Measurements from ENCODE around the gene ALG2.

ALG2 gene

GRCh38 chr9:99193466-99193821, 28.3 kb downstream of the ALG2 start (continued):
- TF ChIP-seq PATZ1 (tag by site-specific recombination; IDR thresholded peaks at IDR 0.05): no peak

- TF ChIP-seq ZNF324 (tag by site-specific recombination; IDR thresholded peaks at IDR 0.05) (no peak), KLF7 (tag by site-specific recombination; IDR thresholded peaks at IDR 0.05; ENCODE audit: borderline replicate concordance) (no peak), ELK4 (IDR thresholded peaks at IDR 0.05; ENCODE audit: borderline replicate concordance, low read depth, low read length) (no peak), ZNF146 (tag by site-specific recombination; IDR thresholded peaks at IDR 0.05) (no peak), ZNF670 (tag by site-specific recombination; IDR thresholded peaks at IDR 0.05; ENCODE audit: low read depth) (no peak), ZNF830 (tag by site-specific recombination; IDR thresholded peaks at IDR 0.05; ENCODE audit: low read depth) (no peak), ZNF341 (tag by site-specific recombination; IDR thresholded peaks at IDR 0.05; ENCODE audit: low read depth) (no peak), ZNF174 (tag by site-specific recombination; IDR thresholded peaks at IDR 0.05) (no peak), ZNF560 (tag by site-specific recombination; IDR thresholded peaks at IDR 0.05; ENCODE audit: borderline replicate concordance) (no peak), ZBTB20 (tag by site-specific recombination; IDR thresholded peaks at IDR 0.05) (no peak), ZNF837 (tag by site-specific recombination; IDR thresholded peaks at IDR 0.05) (no peak), ZNF121 (tag by site-specific recombination; IDR thresholded peaks at IDR 0.05) (no peak), ZNF624 (tag by site-specific recombination; IDR thresholded peaks at IDR 0.05) (no peak), ZEB2 (tag by site-specific recombination; IDR thresholded peaks at IDR 0.05) (no peak)
- H3K9me3 ChIP-seq (ENCODE audit: control insufficient read depth, insufficient read depth, low read depth, low read length): no peaks in the 10 kb centered on the region
- CTCF ChIA-PET: interaction anchor here (1.2 kb wide), 1 partner anchor 8 kb away, joined by 7 read pairs; no protein-coding TSS in a partner anchor
- H3K4me1 ChIP-seq (ENCODE audit: control insufficient read depth, insufficient read depth, low read length): no peaks in the 10 kb centered on the region
- POLR2A ChIA-PET: no interaction called here
- no peak overlapping the region for H3K4me3 ChIP-seq (ENCODE audit: low read depth, low read length)
- H3K36me3 ChIP-seq (ENCODE audit: control insufficient read depth in 2 of 2, insufficient read depth in 1 of 2, low read length in 2 of 2): no peaks in the 10 kb centered on the region
- no peak overlapping the region for H3K27ac ChIP-seq (ENCODE audit: extremely low read depth, low read depth, low read length)
Measured at GRCh38 chr9:99192786-99193465, 28.8 kb downstream of the ALG2 start.

- no peaks in the 10 kb centered on the region for H3K36me3 ChIP-seq (ENCODE audit: control insufficient read depth in 2 of 2, insufficient read depth in 1 of 2, low read length in 2 of 2)
- no peak overlapping the region for H3K4me3 ChIP-seq (ENCODE audit: low read depth, low read length)
- H3K4me1 ChIP-seq (ENCODE audit: control insufficient read depth, insufficient read depth, low read length): no peaks in the 10 kb centered on the region
- ChIA-PET POLR2A (no interaction called here), CTCF (no interaction called here)
- no peak overlapping the region for H3K27ac ChIP-seq (ENCODE audit: extremely low read depth, low read depth, low read length)
- no peaks in the 10 kb centered on the region for H3K9me3 ChIP-seq (ENCODE audit: control insufficient read depth, insufficient read depth, low read depth, low read length)
- no peak for TF ChIP-seq ZNF311 (tag by site-specific recombination; IDR thresholded peaks at IDR 0.05; ENCODE audit: borderline replicate concordance)
- TF ChIP-seq ZNF2 (tag by site-specific recombination; IDR thresholded peaks at IDR 0.05): no peak
- TF ChIP-seq ZNF654 (tag by site-specific recombination; IDR thresholded peaks at IDR 0.05; ENCODE audit: low read depth): no peak
- no peak for TF ChIP-seq ZNF324 (tag by site-specific recombination; IDR thresholded peaks at IDR 0.05)
- TF ChIP-seq ZNF24 (tag by site-specific recombination; IDR thresholded peaks at IDR 0.05): no peak
- no peak for TF ChIP-seq ZNF148 (tag by site-specific recombination; IDR thresholded peaks at IDR 0.05; ENCODE audit: borderline replicate concordance)
- no peak for TF ChIP-seq ZSCAN30 (tag by site-specific recombination; IDR thresholded peaks at IDR 0.05)
- no peak for TF ChIP-seq ZNF660 (tag by site-specific recombination; IDR thresholded peaks at IDR 0.05)
- no peak for TF ChIP-seq TSHZ1 (tag by site-specific recombination; IDR thresholded peaks at IDR 0.05; ENCODE audit: borderline replicate concordance)
- TF ChIP-seq HOXD13 (CRISPR knock-in tag; IDR thresholded peaks at IDR 0.05; ENCODE audit: borderline replicate concordance): no peak
Measured at GRCh38 chr9:99190597-99191283, 31.0 kb downstream of the ALG2 start.
